ENCODE results near the gene CALN1. TPM values are rescaled to one million over a fixed set of nuclear protein-coding genes. Genes with fewer than 3 reads are reported as not detected.

Gene CALN1
- total RNA-seq, 1 donor from 2014 or later: not detected

DNA sequence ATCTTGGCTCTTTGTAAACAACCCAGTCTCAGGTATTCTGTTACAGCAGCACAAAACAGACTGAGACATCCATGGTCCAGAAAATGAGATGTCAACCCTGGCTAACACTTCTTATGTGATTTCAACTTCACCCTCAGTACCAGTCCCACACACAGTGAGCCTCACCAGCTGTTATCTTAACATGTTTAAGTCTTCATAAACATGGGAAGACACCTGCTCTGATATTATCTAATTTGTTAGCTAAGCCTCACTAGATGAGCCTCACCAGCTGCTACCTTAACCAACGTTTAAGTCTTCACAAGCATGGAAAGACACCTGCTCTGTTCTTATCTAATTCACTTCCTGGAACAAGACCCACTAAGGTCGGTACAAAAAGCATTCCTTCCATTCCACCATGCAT lies 130.8 kb downstream of the CALN1 start:
- Mint-ChIP-seq H3K27me3 (ENCODE audit: low read depth, unreplicated experiment) (peaks cover 3% of the 10 kb centered on the region), H3K4me3 (ENCODE audit: unreplicated experiment) (no peak overlapping the region), H3K36me3 (ENCODE audit: low read depth, unreplicated experiment) (no peaks in the 10 kb centered on the region), H3K9me3 (ENCODE audit: unreplicated experiment) (peaks cover 13% of the 10 kb centered on the region), H3K27ac (ENCODE audit: unreplicated experiment) (no peak overlapping the region), H3K4me1 (ENCODE audit: low read depth, unreplicated experiment) (no peaks in the 10 kb centered on the region)
- DNase-seq (ENCODE audit: low read depth): no peak
- Histone ChIP-seq H3K4me1 (ENCODE audit: insufficient read depth, low read length) (no peaks in the 10 kb centered on the region), H3K4me2 (ENCODE audit: low read length) (no peak overlapping the region), H3K27me3 (ENCODE audit: insufficient read depth, low read length) (no peaks in the 10 kb centered on the region), H3K9me3 (ENCODE audit: insufficient read depth, low read depth, low read length) (peaks cover 5% of the 10 kb centered on the region), H3K9ac (ENCODE audit: low read length) (no peak overlapping the region), H2AFZ (ENCODE audit: low read depth, low read length) (no peak overlapping the region), H3K4me3 (ENCODE audit: insufficient read depth, low read depth, low read length) (no peak overlapping the region), H3K27ac (ENCODE audit: low read depth, low read length) (no peak overlapping the region), H3K36me3 (ENCODE audit: insufficient read depth, low read length) (no peaks in the 10 kb centered on the region), H3K79me2 (ENCODE audit: insufficient read depth, low read length) (no peaks in the 10 kb centered on the region), H4K20me1 (ENCODE audit: insufficient read depth, low read length) (no peaks in the 10 kb centered on the region)
- FAIRE-seq: no peak
- TF ChIP-seq, protein P1, sequence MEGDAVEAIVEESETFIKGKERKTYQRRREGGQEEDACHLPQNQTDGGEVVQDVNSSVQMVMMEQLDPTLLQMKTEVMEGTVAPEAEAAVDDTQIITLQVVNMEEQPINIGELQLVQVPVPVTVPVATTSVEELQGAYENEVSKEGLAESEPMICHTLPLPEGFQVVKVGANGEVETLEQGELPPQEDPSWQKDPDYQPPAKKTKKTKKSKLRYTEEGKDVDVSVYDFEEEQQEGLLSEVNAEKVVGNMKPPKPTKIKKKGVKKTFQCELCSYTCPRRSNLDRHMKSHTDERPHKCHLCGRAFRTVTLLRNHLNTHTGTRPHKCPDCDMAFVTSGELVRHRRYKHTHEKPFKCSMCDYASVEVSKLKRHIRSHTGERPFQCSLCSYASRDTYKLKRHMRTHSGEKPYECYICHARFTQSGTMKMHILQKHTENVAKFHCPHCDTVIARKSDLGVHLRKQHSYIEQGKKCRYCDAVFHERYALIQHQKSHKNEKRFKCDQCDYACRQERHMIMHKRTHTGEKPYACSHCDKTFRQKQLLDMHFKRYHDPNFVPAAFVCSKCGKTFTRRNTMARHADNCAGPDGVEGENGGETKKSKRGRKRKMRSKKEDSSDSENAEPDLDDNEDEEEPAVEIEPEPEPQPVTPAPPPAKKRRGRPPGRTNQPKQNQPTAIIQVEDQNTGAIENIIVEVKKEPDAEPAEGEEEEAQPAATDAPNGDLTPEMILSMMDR (IDR thresholded peaks at IDR 0.05; ENCODE audit: insufficient read depth, low read depth, low read length): no peak
- TF ChIP-seq EZH2 (IDR thresholded peaks at IDR 0.05; ENCODE audit: insufficient read depth, low read length): no peak

DNA sequence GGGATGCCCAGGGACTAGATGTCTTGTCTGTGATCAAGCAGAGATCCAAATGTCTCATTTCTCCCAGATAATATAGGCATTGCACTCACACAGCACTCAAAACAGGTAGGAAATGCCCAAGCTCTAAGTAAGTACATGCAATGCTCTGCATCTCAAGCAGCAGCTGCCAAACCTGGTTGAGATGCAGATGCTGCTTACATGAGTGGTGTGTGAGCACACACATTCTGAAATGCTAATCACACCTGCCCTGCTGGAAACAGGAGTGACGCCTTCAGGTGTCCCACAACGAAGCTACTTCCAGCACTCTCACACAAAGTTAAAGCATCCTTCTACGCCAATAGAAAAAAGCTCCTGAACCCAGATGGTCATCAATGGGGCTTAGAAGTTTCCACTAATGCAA lies 132.9 kb downstream of the CALN1 start:
- Mint-ChIP-seq H3K27me3 (ENCODE audit: low read depth, unreplicated experiment) (peaks cover 7% of the 10 kb centered on the region), H3K36me3 (ENCODE audit: low read depth, unreplicated experiment) (no peaks in the 10 kb centered on the region), H3K27ac (ENCODE audit: unreplicated experiment) (no peak overlapping the region), H3K4me3 (ENCODE audit: unreplicated experiment) (no peak overlapping the region), H3K9me3 (ENCODE audit: unreplicated experiment) (peaks cover 13% of the 10 kb centered on the region), H3K4me1 (ENCODE audit: low read depth, unreplicated experiment) (no peaks in the 10 kb centered on the region)
- no peak overlapping the region for H3K4me2 ChIP-seq (ENCODE audit: low read length)
- H3K79me2 ChIP-seq (ENCODE audit: insufficient read depth, low read length): no peaks in the 10 kb centered on the region
- no peaks in the 10 kb centered on the region for H4K20me1 ChIP-seq (ENCODE audit: insufficient read depth, low read length)
- H3K4me3 ChIP-seq (ENCODE audit: insufficient read depth, low read depth, low read length): no peak overlapping the region
- no peaks in the 10 kb centered on the region for H3K36me3 ChIP-seq (ENCODE audit: insufficient read depth, low read length)
- no peak overlapping the region for H3K27ac ChIP-seq (ENCODE audit: low read depth, low read length)
- FAIRE-seq (no peak), DNase-seq (ENCODE audit: low read depth) (no peak)
- H3K9ac ChIP-seq (ENCODE audit: low read length): no peak overlapping the region
- H3K9me3 ChIP-seq (ENCODE audit: insufficient read depth, low read depth, low read length): peaks cover 9% of the 10 kb centered on the region
- no peaks in the 10 kb centered on the region for H3K4me1 ChIP-seq (ENCODE audit: insufficient read depth, low read length)
- TF ChIP-seq, protein P1 (IDR thresholded peaks at IDR 0.05; ENCODE audit: insufficient read depth, low read depth, low read length): no peak
- TF ChIP-seq EZH2 (IDR thresholded peaks at IDR 0.05; ENCODE audit: insufficient read depth, low read length): no peak
- no peak overlapping the region for H2AFZ ChIP-seq (ENCODE audit: low read depth, low read length)
- H3K27me3 ChIP-seq (ENCODE audit: insufficient read depth, low read length): no peaks in the 10 kb centered on the region

DNA sequence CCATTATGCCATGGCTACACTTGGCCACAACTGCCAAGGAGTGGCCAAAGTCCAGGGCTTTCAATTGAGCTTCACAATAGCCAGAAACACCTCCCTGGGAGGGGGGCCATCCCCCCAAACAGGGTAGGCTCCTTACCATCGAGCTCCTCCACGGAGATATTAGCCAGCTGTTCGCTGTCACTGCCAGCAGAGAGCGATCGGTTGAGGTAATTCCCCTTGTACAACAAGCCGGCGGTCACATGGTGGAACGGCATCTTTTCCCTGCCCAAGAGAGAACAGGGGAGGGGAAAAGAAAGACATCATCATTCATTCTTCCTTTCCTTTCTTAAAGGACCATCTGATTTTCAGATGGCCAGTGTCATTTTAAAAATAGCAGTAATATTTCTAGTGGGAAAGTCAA lies 133.6 kb downstream of the CALN1 start:
- FAIRE-seq (no peak), DNase-seq (ENCODE audit: low read depth) (no peak)
- peaks cover 7% of the 10 kb centered on the region for H3K27me3 Mint-ChIP-seq (ENCODE audit: low read depth, unreplicated experiment)
- no peaks in the 10 kb centered on the region for H4K20me1 ChIP-seq (ENCODE audit: insufficient read depth, low read length)
- H3K4me1 Mint-ChIP-seq (ENCODE audit: low read depth, unreplicated experiment): no peaks in the 10 kb centered on the region
- no peak overlapping the region for H3K4me2 ChIP-seq (ENCODE audit: low read length)
- H3K4me3 ChIP-seq (ENCODE audit: insufficient read depth, low read depth, low read length): no peak overlapping the region
- H3K36me3 Mint-ChIP-seq (ENCODE audit: low read depth, unreplicated experiment): no peaks in the 10 kb centered on the region
- TF ChIP-seq, protein P1 (IDR thresholded peaks at IDR 0.05; ENCODE audit: insufficient read depth, low read depth, low read length): no peak
- no peak for TF ChIP-seq EZH2 (IDR thresholded peaks at IDR 0.05; ENCODE audit: insufficient read depth, low read length)
- no peak overlapping the region for H3K9ac ChIP-seq (ENCODE audit: low read length)
- H3K9me3 Mint-ChIP-seq (ENCODE audit: unreplicated experiment): peaks cover 10% of the 10 kb centered on the region
- peaks cover 9% of the 10 kb centered on the region for H3K9me3 ChIP-seq (ENCODE audit: insufficient read depth, low read depth, low read length)
- H2AFZ ChIP-seq (ENCODE audit: low read depth, low read length): no peak overlapping the region
- no peaks in the 10 kb centered on the region for H3K4me1 ChIP-seq (ENCODE audit: insufficient read depth, low read length)
- no peaks in the 10 kb centered on the region for H3K27me3 ChIP-seq (ENCODE audit: insufficient read depth, low read length)
- no peaks in the 10 kb centered on the region for H3K79me2 ChIP-seq (ENCODE audit: insufficient read depth, low read length)
- no peak overlapping the region for H3K27ac Mint-ChIP-seq (ENCODE audit: unreplicated experiment)
- H3K4me3 Mint-ChIP-seq (ENCODE audit: unreplicated experiment): no peak overlapping the region
- H3K36me3 ChIP-seq (ENCODE audit: insufficient read depth, low read length): no peaks in the 10 kb centered on the region
- H3K27ac ChIP-seq (ENCODE audit: low read depth, low read length): no peak overlapping the region

Measured in astrocyte (in vitro differentiated cells and primary cell).